ENCODE results near the gene RPS6KA3.

- no peak for TF ChIP-seq CTCF (IDR thresholded peaks at IDR 0.05)
- no peak for TF ChIP-seq POLR2A (IDR thresholded peaks at IDR 0.05)
Measured at GRCh38 chrX:20294957-20295356, 28.2 kb upstream of the RPS6KA3 start.

All from right lobe of liver (tissue), 4 donors.